Fibroblast of lung (primary cell): ENCODE results near the gene ZNF225. TPM values are rescaled to one million over a fixed set of nuclear protein-coding genes. Genes with fewer than 3 reads are reported as not detected.

Experiments
- DNase-seq, 2 donors: peaks; one replicate each; pipeline versions ENCODE4 v3.0.0 to v3.0.0-alpha.2; 2010; ENCODE audit warnings: low read depth in 2 of 2
- H2AFZ ChIP-seq: 2 replicates; pipeline ENCODE4 v1.5.1; 2012; ENCODE audit warnings: low read length, control low read depth, inconsistent platforms
- H3K27ac ChIP-seq: 2 replicates; pipeline ENCODE4 v1.5.1; 2011; ENCODE audit warnings: low read length, control low read depth; ENCODE audit not compliant: insufficient read depth
- H3K27me3 ChIP-seq: 2 replicates; pipeline ENCODE4 v1.5.1; 2011; ENCODE audit warnings: mild to moderate bottlenecking, low read length; ENCODE audit not compliant: control insufficient read depth, insufficient read depth
- H3K36me3 ChIP-seq: 2 replicates; pipeline ENCODE4 v1.5.1; 2011; ENCODE audit warnings: low read length; ENCODE audit not compliant: control insufficient read depth, insufficient read depth
- H3K4me1 ChIP-seq: 2 replicates; pipeline ENCODE4 v1.5.1; 2011; ENCODE audit warnings: low read length; ENCODE audit not compliant: control insufficient read depth, insufficient read depth; ENCODE audit errors: extremely low read depth
- H3K4me2 ChIP-seq: 2 replicates; pipeline ENCODE4 v1.5.1; 2011; ENCODE audit warnings: low read length, control low read depth; ENCODE audit not compliant: insufficient read depth; ENCODE audit errors: extremely low read depth
- H3K4me3 ChIP-seq, 4 experiments: fragments of 200-600 bp in 1 of 4; sonication (generic) in 1 of 4; replicated peaks in 1 of 4; 2 replicates each; pipeline ENCODE4 v1.5.1; 2011 to 2016; ENCODE audit warnings: low read length in 4 of 4, low read depth in 3 of 4, mild to moderate bottlenecking in 3 of 4, control low read depth in 2 of 4, inconsistent platforms in 1 of 4, mixed read lengths in 1 of 4; ENCODE audit not compliant: insufficient read depth in 1 of 4; ENCODE audit errors: control extremely low read depth in 1 of 4
- H3K79me2 ChIP-seq: 2 replicates; pipeline ENCODE4 v1.5.1; 2012; ENCODE audit warnings: mild to moderate bottlenecking, low read length, inconsistent platforms; ENCODE audit not compliant: control insufficient read depth, insufficient read depth
- H3K9ac ChIP-seq: 2 replicates; pipeline ENCODE4 v1.5.1; 2011; ENCODE audit warnings: mild to moderate bottlenecking, low read length, control low read depth; ENCODE audit not compliant: insufficient read depth
- H3K9me3 ChIP-seq: 2 replicates; pipeline ENCODE4 v1.5.1; 2012; ENCODE audit warnings: low read depth, low read length; ENCODE audit not compliant: control insufficient read depth, insufficient read depth
- H4K20me1 ChIP-seq: 2 replicates; pipeline ENCODE4 v1.5.1; 2011; ENCODE audit warnings: low read length; ENCODE audit not compliant: control insufficient read depth, insufficient read depth; ENCODE audit errors: extremely low read depth
- CTCF ChIP-seq, 2 donors: IDR thresholded peaks in 1 of 2; conservative IDR thresholded peaks in 1 of 2; 1 replicate in 1 of 2; 2 replicates in 1 of 2; pipeline ENCODE4 v1.5.1; 2011 to 2012; ENCODE audit warnings: low read length in 2 of 2, control low read depth in 1 of 2, inconsistent platforms in 1 of 2, low read depth in 1 of 2, mild to moderate bottlenecking in 1 of 2
- EZH2 ChIP-seq: IDR thresholded peaks from 2 replicates; pipeline ENCODE4 v1.5.1; 2012; ENCODE audit warnings: low read length, control low read depth, mild to moderate bottlenecking; ENCODE audit errors: missing control alignments
- polyA plus RNA-seq, 2 donors: library from polyadenylated mRNA; depleted of rRNA in 1 of 2; stranded (reverse) in 1 of 2; unstranded in 1 of 2; fragments of >200 nt; gene quantifications; 2 replicates each; pipeline ENCODE4 v1.2.1, GENCODE V29; 2011 to 2012; ENCODE audit warnings: missing spikeins in 1 of 2
- total RNA-seq: library from RNA; depleted of rRNA; stranded (reverse); fragments of >200 nt; gene quantifications from 2 replicates; pipeline ENCODE4 v1.2.1, GENCODE V29; 2014

Gene ZNF225
- total and polyA plus RNA-seq, 2 donors (not counting 1 experiment from before 2014, with no cell fraction given) = 3.1 to 10.2 TPM

- Histone ChIP-seq H3K4me3 (no peak overlapping the region), H3K27ac (no peak overlapping the region), H3K27me3 (no peaks in the 10 kb centered on the region), H2AFZ (no peak overlapping the region), H4K20me1 (no peaks in the 10 kb centered on the region), H3K9ac (no peak overlapping the region), H3K4me2 (no peak overlapping the region), H3K4me1 (no peaks in the 10 kb centered on the region), H3K36me3 (peaks cover 23% of the 10 kb centered on the region), H3K79me2 (no peaks in the 10 kb centered on the region), H3K9me3 (peaks cover 6% of the 10 kb centered on the region)
- TF ChIP-seq CTCF (conservative IDR thresholded peaks at IDR 0.05 in 1 of 2, IDR thresholded peaks at IDR 0.05 in 1 of 2; ENCODE audit: low read depth in 1 of 2, low read length in 2 of 2) = no peak
- TF ChIP-seq EZH2 = no peak
- DNase-seq = peak; percentile 7 to 42
These were observed 63.4 kb downstream of the ZNF225 start for GRCh38 chr19:44176590-44176989.

GRCh38 chr19:44180968-44181367, 67.8 kb downstream of the ZNF225 start:
- H4K20me1 ChIP-seq = no peaks in the 10 kb centered on the region
- no peak overlapping the region for H2AFZ ChIP-seq
- H3K27ac ChIP-seq = no peak overlapping the region
- DNase-seq = no peak
- no peak overlapping the region for H3K4me3 ChIP-seq
- TF ChIP-seq CTCF (conservative IDR thresholded peaks at IDR 0.05 in 1 of 2, IDR thresholded peaks at IDR 0.05 in 1 of 2; ENCODE audit: low read depth in 1 of 2, low read length in 2 of 2) (no peak), EZH2 (no peak)
- peaks cover 6% of the 10 kb centered on the region for H3K9me3 ChIP-seq
- peaks cover 5% of the 10 kb centered on the region for H3K36me3 ChIP-seq
- H3K4me1 ChIP-seq = no peaks in the 10 kb centered on the region
- no peak overlapping the region for H3K9ac ChIP-seq
- no peak overlapping the region for H3K4me2 ChIP-seq
- H3K27me3 ChIP-seq = no peaks in the 10 kb centered on the region
- H3K79me2 ChIP-seq = no peaks in the 10 kb centered on the region

GRCh38 chr19:44182145-44182544, 68.9 kb downstream of the ZNF225 start:
- Histone ChIP-seq H3K79me2 (no peaks in the 10 kb centered on the region), H4K20me1 (no peaks in the 10 kb centered on the region), H3K9me3 (no peaks in the 10 kb centered on the region), H3K36me3 (no peaks in the 10 kb centered on the region), H3K4me1 (no peaks in the 10 kb centered on the region), H3K4me2 (no peak overlapping the region), H3K27me3 (no peaks in the 10 kb centered on the region), H2AFZ (no peak overlapping the region), H3K27ac (no peak overlapping the region), H3K4me3 (no peak overlapping the region), H3K9ac (no peak overlapping the region)
- TF ChIP-seq EZH2 = no peak
- TF ChIP-seq CTCF (conservative IDR thresholded peaks at IDR 0.05 in 1 of 2, IDR thresholded peaks at IDR 0.05 in 1 of 2; ENCODE audit: low read depth in 1 of 2, low read length in 2 of 2) = no peak
- DNase-seq = no peak

Other genes with a start within 250 kb of the ZNF225 start
- 5.3 and 5.9 TPM in 2 replicates for gene ZNF404, start 229.4 kb upstream of the ZNF225 start, total RNA-seq
- 2.0 and 3.8 TPM in 2 replicates for gene ZNF404, start 229.4 kb upstream of the ZNF225 start, polyA plus RNA-seq
- gene ZNF45, start 178.1 kb upstream of the ZNF225 start, total RNA-seq = 18.5 and 22.1 TPM in 2 replicates
- 11.6 and 13.2 TPM in 2 replicates for gene ZNF45, start 178.1 kb upstream of the ZNF225 start, polyA plus RNA-seq
- 8.5 and 15.2 TPM in 2 replicates for gene ZNF221, start 162.2 kb upstream of the ZNF225 start, total RNA-seq
- gene ZNF221, start 162.2 kb upstream of the ZNF225 start, polyA plus RNA-seq = 2.3 and 2.4 TPM in 2 replicates
- 9.0 and 12.2 TPM in 2 replicates for gene ZNF155, start 129.2 kb upstream of the ZNF225 start, total RNA-seq
- 5.6 and 7.4 TPM in 2 replicates for gene ZNF155, start 129.2 kb upstream of the ZNF225 start, polyA plus RNA-seq
- 4.0 and 4.6 TPM in 2 replicates for gene ZNF230, start 110.4 kb upstream of the ZNF225 start, total RNA-seq
- 2.0 and 3.5 TPM in 2 replicates for gene ZNF230, start 110.4 kb upstream of the ZNF225 start, polyA plus RNA-seq
- gene ZNF222, start 88.0 kb upstream of the ZNF225 start, total RNA-seq = 12.1 and 13.0 TPM in 2 replicates
- 4.3 and 6.0 TPM in 2 replicates for gene ZNF222, start 88.0 kb upstream of the ZNF225 start, polyA plus RNA-seq
- gene ZNF223, start 61.4 kb upstream of the ZNF225 start, total RNA-seq = 4.6 and 5.3 TPM in 2 replicates
- gene ZNF223, start 61.4 kb upstream of the ZNF225 start, polyA plus RNA-seq = 4.3 TPM in 2 replicates
- gene ZNF284, start 41.2 kb upstream of the ZNF225 start, total RNA-seq = 3.3 and 4.0 TPM in 2 replicates
- gene ZNF284, start 41.2 kb upstream of the ZNF225 start, polyA plus RNA-seq = 1.2 and 2.7 TPM in 2 replicates
- gene ZNF224, start 19.0 kb upstream of the ZNF225 start, total RNA-seq = 31.1 and 37.0 TPM in 2 replicates
- gene ZNF224, start 19.0 kb upstream of the ZNF225 start, polyA plus RNA-seq = 8.8 and 12.4 TPM in 2 replicates
- gene ZNF234, start 28.2 kb downstream of the ZNF225 start, total RNA-seq = 13.9 and 15.9 TPM in 2 replicates
- 3.4 and 5.7 TPM in 2 replicates for gene ZNF234, start 28.2 kb downstream of the ZNF225 start, polyA plus RNA-seq
- 17.5 and 30.7 TPM in 2 replicates for gene ZNF226, start 51.7 kb downstream of the ZNF225 start, total RNA-seq
- 18.8 and 21.4 TPM in 2 replicates for gene ZNF226, start 51.7 kb downstream of the ZNF225 start, polyA plus RNA-seq
- gene ZNF227, start 99.1 kb downstream of the ZNF225 start, total RNA-seq = 27.7 and 32.0 TPM in 2 replicates
- 8.3 and 9.9 TPM in 2 replicates for gene ZNF227, start 99.1 kb downstream of the ZNF225 start, polyA plus RNA-seq
- gene ZNF233, start 146.5 kb downstream of the ZNF225 start, total RNA-seq = 3.6 and 5.9 TPM in 2 replicates
- gene ZNF233, start 146.5 kb downstream of the ZNF225 start, polyA plus RNA-seq = 0.96 and 1.3 TPM in 2 replicates
- gene ZNF235, start 191.6 kb downstream of the ZNF225 start, total RNA-seq = 2.8 and 5.8 TPM in 2 replicates
- gene ZNF235, start 191.6 kb downstream of the ZNF225 start, polyA plus RNA-seq = 1.7 and 2.9 TPM in 2 replicates
- gene ZNF112, start 243.3 kb downstream of the ZNF225 start, total RNA-seq = 9.1 and 10.0 TPM in 2 replicates
- 2.9 and 4.9 TPM in 2 replicates for gene ZNF112, start 243.3 kb downstream of the ZNF225 start, polyA plus RNA-seq